Stimulated activated CD4-positive, alpha-beta T cell treated with anti-CD3 and anti-CD28 coated beads, TNF-alpha, amount 100 ng/mL, for 24 hours (primary cell): Measurements from ENCODE around the gene DRICH1.
"Not testable (repeated sequence)": the region's sequence is repeated elsewhere in the genome, so short reads cannot be mapped to it uniquely, and the experiment has no call there.

ENCODE experiments used
- DNase-seq, 3 experiments: peaks; one replicate each; pipeline ENCODE4 v3.0.0-alpha.2; 2020; ENCODE audit warnings: low read depth in 3 of 3

Gene DRICH1

DNA sequence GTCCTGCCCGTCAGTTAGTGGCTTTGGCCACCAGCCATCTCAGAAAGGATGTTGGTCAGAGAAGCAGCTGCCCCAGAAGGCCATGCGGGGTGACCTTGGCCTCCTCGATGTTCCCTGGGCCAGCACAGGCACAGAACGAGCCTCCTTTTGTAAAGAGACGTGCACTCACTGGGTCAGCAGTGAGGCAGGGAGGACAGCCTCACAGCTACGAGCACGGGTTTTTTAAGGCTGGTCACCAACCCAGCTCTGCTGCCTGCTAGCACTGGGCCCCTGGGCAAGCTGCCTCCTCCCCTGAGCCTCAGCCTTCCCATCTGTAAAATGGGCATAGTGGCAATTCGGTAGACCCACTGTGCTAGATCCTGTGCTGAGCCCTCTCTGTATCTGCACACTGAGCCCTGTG, 62.8 kb downstream of the DRICH1 start:
- DNase-seq, result no peak

GRCh38 chr22:23566705-23567475, 65.2 kb downstream of the DRICH1 start:
- DNase-seq, result no peak

- DNase-seq, result no peak
These were observed 66.0 kb downstream of the DRICH1 start for GRCh38 chr22:23565915-23566704.

DNA sequence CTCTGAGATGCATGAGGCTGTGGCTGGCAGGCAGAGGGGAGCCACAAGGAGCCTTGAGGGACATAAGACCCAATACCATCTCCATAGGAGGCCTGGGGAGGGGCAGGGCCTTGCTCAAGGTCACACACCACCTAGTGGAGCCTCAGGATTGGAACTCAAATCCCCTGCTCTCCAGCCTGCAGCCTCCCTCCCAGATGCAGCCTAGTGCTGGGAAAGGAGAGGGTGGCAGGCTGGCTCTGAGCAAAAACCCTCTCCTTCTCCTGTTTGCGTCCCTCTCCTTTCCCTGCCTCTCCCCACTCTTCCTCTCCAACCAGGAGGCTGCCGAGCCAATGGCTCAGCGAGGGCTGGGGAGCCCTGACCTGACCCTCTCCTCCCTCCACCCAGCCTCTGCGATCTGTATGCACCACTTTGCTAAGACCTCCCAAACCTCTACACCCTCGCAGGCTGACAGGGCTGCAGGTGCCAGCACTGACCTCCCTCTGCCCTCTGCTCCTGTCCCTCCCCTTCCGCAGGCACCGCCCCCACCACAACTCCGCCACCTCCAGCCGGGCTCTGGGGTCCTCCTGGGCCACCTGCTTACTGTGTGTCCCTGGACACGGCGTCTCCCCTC, 66.7 kb downstream of the DRICH1 start:
- no peak for DNase-seq

DNA sequence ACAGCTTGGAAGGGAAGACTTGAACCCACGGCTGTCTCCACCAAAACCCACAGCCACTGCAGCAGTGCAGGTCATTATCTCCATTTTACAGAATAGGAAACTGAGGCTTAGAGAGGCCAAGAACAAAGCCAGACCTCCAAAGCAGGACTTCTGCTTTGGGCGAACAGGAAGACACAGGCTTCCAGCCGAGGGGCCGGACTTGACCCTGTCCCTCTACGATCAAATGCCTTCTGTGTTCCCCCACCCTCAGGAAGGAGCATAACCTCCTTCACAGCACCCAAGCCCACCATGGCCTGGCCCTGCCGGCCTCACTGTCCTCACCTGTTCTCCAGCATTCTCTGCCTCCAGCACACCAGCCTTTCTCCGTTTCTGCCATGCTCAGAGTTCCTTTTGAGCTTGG, 67.8 kb downstream of the DRICH1 start:
- no peak for DNase-seq

DNA sequence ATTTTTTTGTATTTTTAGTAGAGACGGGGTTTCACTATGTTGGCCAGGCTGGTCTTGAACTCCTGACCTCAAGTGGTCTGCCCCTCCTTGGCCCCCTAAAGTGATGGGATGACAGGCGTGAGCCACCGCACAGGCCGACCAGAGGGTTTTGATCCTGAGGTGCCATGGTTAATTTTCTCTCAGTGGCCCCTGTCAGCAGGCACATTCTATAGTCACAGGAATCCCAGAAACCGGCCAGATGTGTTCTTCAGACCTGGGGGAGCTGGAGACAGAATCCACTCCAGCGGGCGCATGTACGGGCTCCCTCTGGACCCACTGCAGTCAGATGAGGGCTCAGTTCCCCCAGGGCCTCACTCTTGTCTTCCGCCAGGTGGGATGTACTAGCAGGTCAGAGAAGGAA, 69.0 kb downstream of the DRICH1 start:
- DNase-seq, result no peak

GRCh38 chr22:23562186-23562585, 69.9 kb downstream of the DRICH1 start:
- DNase-seq, result no peak

DNA sequence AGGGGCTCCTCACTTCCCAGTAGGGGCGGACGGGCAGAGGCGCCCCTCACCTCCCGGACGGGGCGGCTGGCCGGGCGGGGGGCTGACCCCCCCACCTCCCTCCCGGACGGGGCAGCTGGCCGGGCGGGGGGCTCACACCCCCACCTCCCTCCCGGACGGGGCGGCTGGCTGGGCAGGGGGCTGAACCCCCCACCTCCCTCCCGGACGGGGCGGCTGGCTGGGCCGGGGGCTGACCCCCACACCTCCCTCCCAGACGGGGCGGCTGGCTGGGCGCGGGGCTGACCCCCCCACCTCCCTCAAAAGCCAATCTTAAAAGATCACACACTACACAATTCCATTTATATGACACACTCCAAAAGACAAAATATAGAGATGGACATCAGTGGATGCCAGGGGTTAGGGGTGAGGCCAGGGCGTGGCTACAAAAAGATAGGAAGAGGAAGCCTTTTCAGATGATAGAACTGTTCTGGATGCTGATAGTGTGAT, 71.1 kb downstream of the DRICH1 start:
- DNase-seq, result not testable (repeated sequence)

- not testable (repeated sequence) for DNase-seq
These were observed 71.9 kb downstream of the DRICH1 start for GRCh38 chr22:23560215-23560614.
